ENCODE results near the gene PIGA. TPM values are rescaled to one million over a fixed set of nuclear protein-coding genes. Genes with fewer than 3 reads are reported as not detected.

PIGA gene
- total and polyA plus RNA-seq, 10 of the 15 experiments (the other 5 are each of a cell fraction or from before 2014, with no cell fraction given) = 4.9 to 24.1 (median 11.0) TPM

DNA sequence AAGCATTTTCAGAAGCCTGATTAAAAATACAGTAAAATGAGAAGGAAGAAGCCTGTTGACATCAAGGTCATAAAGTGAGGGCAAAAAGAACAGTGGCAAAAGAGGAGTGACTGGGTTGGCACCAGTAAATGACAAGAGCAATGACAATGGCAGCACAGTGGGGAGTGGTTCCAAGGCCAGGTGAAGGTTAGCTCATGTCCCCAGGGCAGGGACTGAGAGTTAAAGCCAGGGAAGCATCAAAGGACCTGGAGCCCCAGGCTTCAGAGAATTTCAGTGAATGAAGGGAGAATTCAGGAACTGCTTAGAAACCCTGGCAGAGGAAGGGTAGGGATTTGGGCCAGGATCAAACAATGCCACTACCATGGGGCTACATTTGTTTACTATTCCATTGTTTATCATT is 8.8 kb upstream of the PIGA start (continued):
- no peak for TF ChIP-seq ZNF592 (IDR thresholded peaks at IDR 0.05)
- no peak for TF ChIP-seq NFIC (IDR thresholded peaks at IDR 0.05; ENCODE audit: low read depth, low read length)
- TF ChIP-seq ASH2L (IDR thresholded peaks at IDR 0.05; ENCODE audit: borderline replicate concordance, low read depth) = no peak
- TF ChIP-seq, protein P1, sequence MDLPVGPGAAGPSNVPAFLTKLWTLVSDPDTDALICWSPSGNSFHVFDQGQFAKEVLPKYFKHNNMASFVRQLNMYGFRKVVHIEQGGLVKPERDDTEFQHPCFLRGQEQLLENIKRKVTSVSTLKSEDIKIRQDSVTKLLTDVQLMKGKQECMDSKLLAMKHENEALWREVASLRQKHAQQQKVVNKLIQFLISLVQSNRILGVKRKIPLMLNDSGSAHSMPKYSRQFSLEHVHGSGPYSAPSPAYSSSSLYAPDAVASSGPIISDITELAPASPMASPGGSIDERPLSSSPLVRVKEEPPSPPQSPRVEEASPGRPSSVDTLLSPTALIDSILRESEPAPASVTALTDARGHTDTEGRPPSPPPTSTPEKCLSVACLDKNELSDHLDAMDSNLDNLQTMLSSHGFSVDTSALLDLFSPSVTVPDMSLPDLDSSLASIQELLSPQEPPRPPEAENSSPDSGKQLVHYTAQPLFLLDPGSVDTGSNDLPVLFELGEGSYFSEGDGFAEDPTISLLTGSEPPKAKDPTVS (IDR thresholded peaks at IDR 0.05; ENCODE audit: low read depth, low read length) = no peak
- no peak for TF ChIP-seq BMI1 (IDR thresholded peaks at IDR 0.05; ENCODE audit: borderline replicate concordance)
- no peak for TF ChIP-seq NR2C1 (IDR thresholded peaks at IDR 0.05)
- TF ChIP-seq PAX8 (IDR thresholded peaks at IDR 0.05) = no peak

DNA sequence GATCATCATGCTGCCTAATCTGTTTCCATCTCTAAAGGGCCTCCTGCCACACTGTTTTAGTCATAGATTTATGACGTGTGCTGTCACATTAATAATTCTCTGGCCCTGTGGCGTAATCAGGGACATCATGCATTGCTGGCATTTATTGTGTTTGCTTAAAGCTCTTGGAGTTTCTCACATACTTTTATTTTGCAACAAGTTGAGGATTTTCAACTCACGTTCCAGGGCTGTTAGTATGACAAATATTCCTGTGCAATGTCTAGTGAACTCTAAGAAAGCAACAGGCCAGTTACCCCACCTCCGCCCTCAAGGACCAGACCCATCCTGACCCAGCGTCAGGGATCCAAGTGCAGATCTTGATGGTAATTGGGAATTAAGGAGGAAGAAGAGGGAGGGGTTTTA is 7.8 kb upstream of the PIGA start:
- no peak overlapping the region for H3K27ac ChIP-seq (ENCODE audit: control insufficient read depth, insufficient read depth)
- in situ Hi-C loops (cut with MboI) = no loop called here
- H3K79me2 ChIP-seq (ENCODE audit: control insufficient read depth, insufficient read depth, low read length) = no peaks in the 10 kb centered on the region
- intact Hi-C loops (cut with micrococcal nuclease; ENCODE audit: unreplicated experiment) = loop anchor here (10.0 kb wide), 1 partner anchor 312 kb away; no protein-coding TSS in a partner anchor
- no peak overlapping the region for H3K9ac ChIP-seq (ENCODE audit: control insufficient read depth, insufficient read depth, low read length)
- H4K20me1 ChIP-seq (ENCODE audit: control insufficient read depth, insufficient read depth) = no peaks in the 10 kb centered on the region
- no peak overlapping the region for H2AFZ ChIP-seq (ENCODE audit: control insufficient read depth, low read depth, low read length)
- DNase-seq (ENCODE audit: low read depth, low spot score) (no peak), FAIRE-seq (no peak), ATAC-seq (no peak)
- CTCF ChIA-PET = interaction anchor here (0.9 to 1.6 kb wide), 3 partner anchors 126 to 134 kb away, joined by 3 to 8 read pairs (median 4); no protein-coding TSS in a partner anchor
- RAD21 ChIA-PET (ENCODE audit: unreplicated experiment) = no interaction called here
- SMC1A ChIA-PET (ENCODE audit: uncharacterized antibody, unreplicated experiment) = interaction anchor here (0.8 to 1.6 kb wide), 5 partner anchors 9 to 331 kb away, joined by 3 to 4 read pairs (median 3); no protein-coding TSS in a partner anchor
- 31% methylated on average over 5 of the region's 5 CpGs for WGBS (ENCODE audit: insufficient coverage, insufficient replicate concordance, low lambda C conversion rate, missing lambda C conversion rate)
- no peak overlapping the region for H3K4me3 ChIP-seq
- BruUV-seq (replicated peaks) = no TSS peak
- POLR2A ChIA-PET = no interaction called here
- H3K27me3 ChIP-seq (replicated peaks in 1 of 2; ENCODE audit: control insufficient read depth in 2 of 2, insufficient read depth in 2 of 2, low read length in 1 of 2) = no peaks in the 10 kb centered on the region
- H3K36me3 ChIP-seq (ENCODE audit: control insufficient read depth in 2 of 2, insufficient read depth in 2 of 2, low read length in 1 of 2) = no peaks in the 10 kb centered on the region
- no peak overlapping the region for H3K4me2 ChIP-seq (ENCODE audit: control insufficient read depth, insufficient read depth)
- no peaks in the 10 kb centered on the region for H3K4me1 ChIP-seq (ENCODE audit: control insufficient read depth, insufficient read depth, low read length)
- no peaks in the 10 kb centered on the region for H3K9me3 ChIP-seq (replicated peaks; ENCODE audit: control insufficient read depth, insufficient read depth, low read length)
- no peak for TF ChIP-seq CHD1 (IDR thresholded peaks at IDR 0.05; ENCODE audit: low read depth, low read length)
- TF ChIP-seq PAX8 (IDR thresholded peaks at IDR 0.05) = no peak
- no peak for TF ChIP-seq REST (IDR thresholded peaks at IDR 0.05; ENCODE audit: low read depth, low read length)
- no peak for TF ChIP-seq MLLT1 (IDR thresholded peaks at IDR 0.05)

Measured in GM12878 (cell line).